ENCODE measurements around the gene SGCD.

GRCh38 chr5:156423597-156423996, 96.6 kb downstream of the SGCD start:
- TF ChIP-seq CTCF (conservative IDR thresholded peaks at IDR 0.05; ENCODE audit: low read length) (no peak), EZH2phosphoT487 (IDR thresholded peaks at IDR 0.05; ENCODE audit: borderline replicate concordance, low read depth, low read length) (no peak)

All from OCI-LY7 (cell line).